ENCODE measurements around the gene TMEM101.

The TMEM101 gene

DNA sequence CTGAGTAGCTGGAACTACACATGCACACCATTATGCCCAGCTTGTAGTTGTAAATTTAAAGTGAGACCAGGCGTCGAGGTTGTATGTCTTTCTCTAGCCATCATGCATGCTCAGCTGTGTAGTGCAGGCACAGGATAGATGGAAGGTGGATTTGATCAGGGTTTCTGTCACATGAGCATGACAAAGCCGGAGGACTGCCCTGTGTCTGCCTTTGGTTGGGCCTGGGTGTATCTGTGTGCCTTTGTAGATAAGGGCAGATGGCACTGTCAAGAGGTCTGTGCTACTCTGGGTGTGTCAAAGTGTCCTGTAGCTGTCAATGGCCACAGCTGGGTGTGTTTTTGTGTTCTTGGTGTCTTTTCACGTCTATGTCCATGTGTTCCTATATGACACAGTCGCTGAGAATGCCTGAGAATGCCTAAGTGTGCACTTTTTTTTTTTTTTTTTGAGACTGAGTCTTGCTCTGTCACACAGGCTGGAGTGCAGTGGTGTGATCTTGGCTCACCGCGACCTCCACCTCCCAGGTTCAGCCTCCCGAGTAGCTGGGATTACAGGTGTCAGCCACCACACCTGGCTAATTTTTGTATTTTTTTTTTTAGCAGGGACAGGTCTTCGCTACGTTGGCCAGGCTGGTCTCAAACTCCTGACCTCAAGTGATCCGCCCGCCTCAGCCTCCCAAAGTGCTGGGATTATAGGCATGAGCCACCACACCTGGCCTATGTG lies 14.5 kb downstream of the TMEM101 start:
- TF ChIP-seq, protein P1, sequence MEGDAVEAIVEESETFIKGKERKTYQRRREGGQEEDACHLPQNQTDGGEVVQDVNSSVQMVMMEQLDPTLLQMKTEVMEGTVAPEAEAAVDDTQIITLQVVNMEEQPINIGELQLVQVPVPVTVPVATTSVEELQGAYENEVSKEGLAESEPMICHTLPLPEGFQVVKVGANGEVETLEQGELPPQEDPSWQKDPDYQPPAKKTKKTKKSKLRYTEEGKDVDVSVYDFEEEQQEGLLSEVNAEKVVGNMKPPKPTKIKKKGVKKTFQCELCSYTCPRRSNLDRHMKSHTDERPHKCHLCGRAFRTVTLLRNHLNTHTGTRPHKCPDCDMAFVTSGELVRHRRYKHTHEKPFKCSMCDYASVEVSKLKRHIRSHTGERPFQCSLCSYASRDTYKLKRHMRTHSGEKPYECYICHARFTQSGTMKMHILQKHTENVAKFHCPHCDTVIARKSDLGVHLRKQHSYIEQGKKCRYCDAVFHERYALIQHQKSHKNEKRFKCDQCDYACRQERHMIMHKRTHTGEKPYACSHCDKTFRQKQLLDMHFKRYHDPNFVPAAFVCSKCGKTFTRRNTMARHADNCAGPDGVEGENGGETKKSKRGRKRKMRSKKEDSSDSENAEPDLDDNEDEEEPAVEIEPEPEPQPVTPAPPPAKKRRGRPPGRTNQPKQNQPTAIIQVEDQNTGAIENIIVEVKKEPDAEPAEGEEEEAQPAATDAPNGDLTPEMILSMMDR (IDR thresholded peaks at IDR 0.05) = no peak

DNA sequence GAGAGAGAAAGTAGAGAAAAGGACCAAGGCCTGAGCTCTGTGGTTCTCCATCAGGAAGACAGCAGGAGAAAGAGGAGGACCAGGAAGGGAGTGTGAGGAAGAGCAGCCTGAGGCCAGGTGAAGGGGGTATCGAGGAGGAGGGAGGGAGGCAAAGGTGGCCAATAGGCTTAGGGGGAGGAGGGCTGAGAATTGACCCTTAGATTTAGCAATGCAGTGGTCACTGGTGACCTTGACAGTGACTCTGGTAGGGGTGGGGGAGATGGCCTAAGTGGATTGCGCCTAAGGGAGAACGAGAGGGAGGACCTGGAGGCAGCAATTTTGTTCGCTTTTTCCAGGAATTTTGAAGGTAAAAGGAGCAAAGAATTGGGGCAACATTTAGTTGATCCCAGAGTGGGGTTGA lies 15.7 kb downstream of the TMEM101 start:
- TF ChIP-seq, protein P1 (IDR thresholded peaks at IDR 0.05) = no peak

DNA sequence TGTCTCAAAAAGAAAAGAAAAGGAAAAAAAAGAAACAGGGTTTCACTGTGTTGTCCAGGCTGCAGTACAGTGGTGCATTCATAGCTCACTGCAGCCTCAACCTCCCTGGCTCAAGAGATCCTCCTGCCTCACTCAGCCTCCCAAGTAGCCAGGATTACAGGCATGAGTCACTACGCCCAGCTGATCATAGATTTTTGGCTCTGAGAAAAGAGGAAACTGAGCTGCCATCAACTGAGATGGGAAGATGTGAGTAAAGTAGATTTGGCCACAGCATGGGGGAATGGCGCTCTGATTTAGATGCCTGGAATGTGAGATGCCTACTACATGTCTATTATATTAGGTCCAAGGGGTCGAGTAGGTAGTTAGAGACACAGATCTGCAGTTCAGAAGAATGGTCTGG lies 16.2 kb downstream of the TMEM101 start:
- TF ChIP-seq, protein P1 (IDR thresholded peaks at IDR 0.05) = no peak

GRCh38 chr17:43995150-43995471 lies 19.7 kb downstream of the TMEM101 start:
- TF ChIP-seq, protein P1 (IDR thresholded peaks at IDR 0.05) = peak; percentile 3; the same call in 1 of the 2 replicates

- TF ChIP-seq, protein P1 (IDR thresholded peaks at IDR 0.05) = peak; percentile 64
Measured at GRCh38 chr17:43994272-43995149, 20.3 kb downstream of the TMEM101 start.

- TF ChIP-seq, protein P1 (IDR thresholded peaks at IDR 0.05) = no peak
Measured at GRCh38 chr17:43992641-43993040, 22.1 kb downstream of the TMEM101 start.

DNA sequence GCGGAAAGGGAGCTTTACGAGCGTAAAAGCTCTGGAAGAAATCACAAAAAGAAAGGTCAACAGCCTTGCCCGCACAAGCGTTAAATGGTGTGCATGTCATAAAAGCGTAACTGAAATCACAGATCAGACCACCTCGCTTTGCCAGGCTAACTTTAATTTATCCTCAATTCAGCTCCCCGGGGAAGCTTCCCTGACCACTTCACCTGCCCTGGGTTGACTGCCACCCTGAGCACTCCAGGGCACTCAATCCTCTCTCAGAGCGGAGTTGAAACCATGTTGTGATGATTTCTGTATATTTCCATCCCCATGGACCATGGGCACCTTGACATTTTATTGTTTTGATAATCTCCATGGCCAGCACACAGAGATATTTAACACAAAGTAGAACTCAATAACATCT lies 26.5 kb downstream of the TMEM101 start:
- TF ChIP-seq, protein P1 (IDR thresholded peaks at IDR 0.05) = no peak
